Fibroblast of lung (primary cell): ENCODE results near the gene PKD1. TPM values are rescaled to one million over a fixed set of nuclear protein-coding genes. Genes with fewer than 3 reads are reported as not detected.

Source experiments
- DNase-seq, 2 donors: peaks; one replicate each; pipeline versions ENCODE4 v3.0.0 to v3.0.0-alpha.2; 2010; ENCODE audit warnings: low read depth in 2 of 2
- H2AFZ ChIP-seq: 2 replicates; pipeline ENCODE4 v1.5.1; 2012; ENCODE audit warnings: low read length, control low read depth, inconsistent platforms
- H3K27ac ChIP-seq: 2 replicates; pipeline ENCODE4 v1.5.1; 2011; ENCODE audit warnings: low read length, control low read depth; ENCODE audit not compliant: insufficient read depth
- H3K27me3 ChIP-seq: 2 replicates; pipeline ENCODE4 v1.5.1; 2011; ENCODE audit warnings: mild to moderate bottlenecking, low read length; ENCODE audit not compliant: control insufficient read depth, insufficient read depth
- H3K36me3 ChIP-seq: 2 replicates; pipeline ENCODE4 v1.5.1; 2011; ENCODE audit warnings: low read length; ENCODE audit not compliant: control insufficient read depth, insufficient read depth
- H3K4me1 ChIP-seq: 2 replicates; pipeline ENCODE4 v1.5.1; 2011; ENCODE audit warnings: low read length; ENCODE audit not compliant: control insufficient read depth, insufficient read depth; ENCODE audit errors: extremely low read depth
- H3K4me2 ChIP-seq: 2 replicates; pipeline ENCODE4 v1.5.1; 2011; ENCODE audit warnings: low read length, control low read depth; ENCODE audit not compliant: insufficient read depth; ENCODE audit errors: extremely low read depth
- H3K4me3 ChIP-seq, 4 experiments: fragments of 200-600 bp in 1 of 4; sonication (generic) in 1 of 4; replicated peaks in 1 of 4; 2 replicates each; pipeline ENCODE4 v1.5.1; 2011 to 2016; ENCODE audit warnings: low read length in 4 of 4, low read depth in 3 of 4, mild to moderate bottlenecking in 3 of 4, control low read depth in 2 of 4, inconsistent platforms in 1 of 4, mixed read lengths in 1 of 4; ENCODE audit not compliant: insufficient read depth in 1 of 4; ENCODE audit errors: control extremely low read depth in 1 of 4
- H3K79me2 ChIP-seq: 2 replicates; pipeline ENCODE4 v1.5.1; 2012; ENCODE audit warnings: mild to moderate bottlenecking, low read length, inconsistent platforms; ENCODE audit not compliant: control insufficient read depth, insufficient read depth
- H3K9ac ChIP-seq: 2 replicates; pipeline ENCODE4 v1.5.1; 2011; ENCODE audit warnings: mild to moderate bottlenecking, low read length, control low read depth; ENCODE audit not compliant: insufficient read depth
- H3K9me3 ChIP-seq: 2 replicates; pipeline ENCODE4 v1.5.1; 2012; ENCODE audit warnings: low read depth, low read length; ENCODE audit not compliant: control insufficient read depth, insufficient read depth
- H4K20me1 ChIP-seq: 2 replicates; pipeline ENCODE4 v1.5.1; 2011; ENCODE audit warnings: low read length; ENCODE audit not compliant: control insufficient read depth, insufficient read depth; ENCODE audit errors: extremely low read depth
- CTCF ChIP-seq, 2 donors: IDR thresholded peaks in 1 of 2; conservative IDR thresholded peaks in 1 of 2; 1 replicate in 1 of 2; 2 replicates in 1 of 2; pipeline ENCODE4 v1.5.1; 2011 to 2012; ENCODE audit warnings: low read length in 2 of 2, control low read depth in 1 of 2, inconsistent platforms in 1 of 2, low read depth in 1 of 2, mild to moderate bottlenecking in 1 of 2
- EZH2 ChIP-seq: IDR thresholded peaks from 2 replicates; pipeline ENCODE4 v1.5.1; 2012; ENCODE audit warnings: low read length, control low read depth, mild to moderate bottlenecking; ENCODE audit errors: missing control alignments
- polyA plus RNA-seq, 2 donors: library from polyadenylated mRNA; depleted of rRNA in 1 of 2; stranded (reverse) in 1 of 2; unstranded in 1 of 2; fragments of >200 nt; gene quantifications; 2 replicates each; pipeline ENCODE4 v1.2.1, GENCODE V29; 2011 to 2012; ENCODE audit warnings: missing spikeins in 1 of 2
- total RNA-seq: library from RNA; depleted of rRNA; stranded (reverse); fragments of >200 nt; gene quantifications from 2 replicates; pipeline ENCODE4 v1.2.1, GENCODE V29; 2014

Gene PKD1
- total and polyA plus RNA-seq, 2 donors (not counting 1 experiment from before 2014, with no cell fraction given) = 16.3 to 199 TPM

GRCh38 chr16:2057438-2057837 is 78.3 kb downstream of the PKD1 start:
- Histone ChIP-seq H3K27me3 (no peaks in the 10 kb centered on the region), H3K9ac (no peak overlapping the region)
- TF ChIP-seq EZH2 (no peak), CTCF (conservative IDR thresholded peaks at IDR 0.05 in 1 of 2, IDR thresholded peaks at IDR 0.05 in 1 of 2; ENCODE audit: low read depth in 1 of 2, low read length in 2 of 2) (no peak)

GRCh38 chr16:2056681-2057407 is 78.9 kb downstream of the PKD1 start:
- TF ChIP-seq CTCF (conservative IDR thresholded peaks at IDR 0.05 in 1 of 2, IDR thresholded peaks at IDR 0.05 in 1 of 2; ENCODE audit: low read depth in 1 of 2, low read length in 2 of 2) (peak in 1 of 2 donors; percentile 16), EZH2 (no peak)
- Histone ChIP-seq H3K27me3 (no peaks in the 10 kb centered on the region), H3K36me3 (peaks cover 40% of the 10 kb centered on the region), H3K79me2 (no peaks in the 10 kb centered on the region), H3K27ac (no peak overlapping the region), H3K9ac (no peak overlapping the region), H3K9me3 (no peaks in the 10 kb centered on the region), H3K4me2 (no peak overlapping the region), H3K4me3 (no peak overlapping the region), H4K20me1 (no peaks in the 10 kb centered on the region), H3K4me1 (no peaks in the 10 kb centered on the region), H2AFZ (no peak overlapping the region)
- no peak for DNase-seq

More at GRCh38 chr16:2057438-2057837, 78.3 kb downstream of the PKD1 start:
- Histone ChIP-seq H3K27ac (no peak overlapping the region), H3K4me2 (no peak overlapping the region), H3K4me1 (no peaks in the 10 kb centered on the region), H2AFZ (no peak overlapping the region), H3K79me2 (no peaks in the 10 kb centered on the region), H4K20me1 (no peaks in the 10 kb centered on the region), H3K4me3 (no peak overlapping the region), H3K36me3 (peaks cover 40% of the 10 kb centered on the region), H3K9me3 (no peaks in the 10 kb centered on the region)
- DNase-seq = no peak

GRCh38 chr16:2056077-2056476 is 79.6 kb downstream of the PKD1 start:
- no peak for DNase-seq
- Histone ChIP-seq H3K27me3 (no peaks in the 10 kb centered on the region), H2AFZ (no peak overlapping the region), H4K20me1 (no peaks in the 10 kb centered on the region), H3K9me3 (no peaks in the 10 kb centered on the region), H3K4me2 (no peak overlapping the region), H3K27ac (no peak overlapping the region), H3K79me2 (no peaks in the 10 kb centered on the region), H3K36me3 (peaks cover 37% of the 10 kb centered on the region), H3K4me3 (no peak overlapping the region), H3K4me1 (no peaks in the 10 kb centered on the region), H3K9ac (no peak overlapping the region)
- TF ChIP-seq EZH2 (no peak), CTCF (conservative IDR thresholded peaks at IDR 0.05 in 1 of 2, IDR thresholded peaks at IDR 0.05 in 1 of 2; ENCODE audit: low read depth in 1 of 2, low read length in 2 of 2) (peak; percentile 7 to 27)
